GM23338 (cell line): Measurements from ENCODE around the gene NPHP1. TPM values are rescaled to one million over a fixed set of nuclear protein-coding genes. Genes with fewer than 3 reads are reported as not detected.

Source experiments
- ATAC-seq: fragments of 200-7000 bp; cut with Tn5 transposase; 3 replicates; pipeline ENCODE4 v1.9.1; 2020
- DNase-seq: peaks from one replicate; pipeline ENCODE4 v3.0.0-alpha.2; 2015; ENCODE audit warnings: low spot score
- H2AFZ ChIP-seq: fragments of 200-600 bp; sonication (generic); 2 replicates; pipeline ENCODE4 v1.8.0; 2016; ENCODE audit warnings: antibody characterized with exemption, mild to moderate bottlenecking, moderate library complexity
- H3F3A ChIP-seq: fragments of 200-600 bp; sonication (generic); replicated peaks from 2 replicates; pipeline ENCODE4 v1.8.0; 2017; ENCODE audit warnings: antibody characterized with exemption, mixed run types, low read depth
- H3K27ac ChIP-seq: fragments of 200-600 bp; sonication (generic); 2 replicates; pipeline ENCODE4 v1.6.1; 2016; ENCODE audit warnings: low read depth
- H3K27me3 ChIP-seq: fragments of 200-600 bp; sonication (generic); 2 replicates; pipeline ENCODE4 v1.8.0; 2016; ENCODE audit warnings: mild to moderate bottlenecking, mixed run types, moderate library complexity; ENCODE audit not compliant: insufficient read depth
- H3K36me3 ChIP-seq: fragments of 200-600 bp; sonication (generic); 2 replicates; pipeline ENCODE4 v1.8.0; 2016; ENCODE audit warnings: mild to moderate bottlenecking; ENCODE audit not compliant: insufficient read depth
- H3K4me1 ChIP-seq: fragments of 200-600 bp; sonication (generic); 2 replicates; pipeline ENCODE4 v1.8.0; 2016; ENCODE audit warnings: mild to moderate bottlenecking, moderate library complexity; ENCODE audit not compliant: insufficient read depth
- H3K4me2 ChIP-seq: fragments of 200-600 bp; sonication (generic); 2 replicates; pipeline ENCODE4 v1.7.1; 2017; ENCODE audit warnings: mixed run types
- H3K4me3 ChIP-seq: fragments of 200-600 bp; sonication (generic); 2 replicates; pipeline ENCODE4 v1.6.1; 2016; ENCODE audit warnings: mixed run types
- H3K79me2 ChIP-seq: fragments of 200-600 bp; sonication (generic); replicated peaks from 2 replicates; pipeline ENCODE4 v1.8.0; 2017; ENCODE audit warnings: mild to moderate bottlenecking; ENCODE audit not compliant: insufficient read depth
- H3K9me2 ChIP-seq: fragments of 200-600 bp; sonication (generic); 2 replicates; pipeline ENCODE4 v1.8.0; 2017; ENCODE audit not compliant: insufficient read depth
- H4K20me1 ChIP-seq: fragments of 200-600 bp; sonication (generic); replicated peaks from 2 replicates; pipeline ENCODE4 v1.8.0; 2017; ENCODE audit warnings: mild to moderate bottlenecking; ENCODE audit not compliant: insufficient read depth
- H3K27ac Mint-ChIP-seq: 2 replicates; pipeline ENCODE4 v1.8.0; 2020; ENCODE audit warnings: inconsistent platforms, mild to moderate bottlenecking, moderate library complexity, mixed read lengths
- H3K27me3 Mint-ChIP-seq: 3 replicates; pipeline ENCODE4 v1.8.0; 2022; ENCODE audit warnings: low read depth, mild to moderate bottlenecking, moderate library complexity, mixed read lengths, inconsistent platforms; ENCODE audit not compliant: insufficient read depth, poor library complexity
- H3K36me3 Mint-ChIP-seq: 3 replicates; pipeline ENCODE4 v1.8.0; 2021; ENCODE audit warnings: low read depth, mild to moderate bottlenecking, inconsistent platforms, moderate library complexity, mixed read lengths
- H3K4me1 Mint-ChIP-seq: 3 replicates; pipeline ENCODE4 v1.8.0; 2020; ENCODE audit warnings: mild to moderate bottlenecking, inconsistent platforms, mixed read lengths
- H3K4me3 Mint-ChIP-seq: 3 replicates; pipeline ENCODE4 v1.8.0; 2021; ENCODE audit warnings: moderate library complexity, mild to moderate bottlenecking, inconsistent platforms, mixed read lengths
- H3K9me3 Mint-ChIP-seq: 3 replicates; pipeline ENCODE4 v1.8.0; 2020; ENCODE audit warnings: moderate library complexity, mild to moderate bottlenecking, inconsistent platforms, mixed read lengths
- CREB1 ChIP-seq: fragments of 250-450 bp; sonication (Bioruptor Pico); IDR thresholded peaks from 2 replicates; pipeline ENCODE4 v1.5.0; 2020; ENCODE audit warnings: low read depth, mild to moderate bottlenecking, moderate library complexity
- CTCF ChIP-seq, 2 experiments: fragments of 200-600 bp in 1 of 2; sonication (generic) in 1 of 2; conservative IDR thresholded peaks; 2 replicates each; pipeline versions ENCODE4 v1.5.1 to v1.6.1; 2016 to 2017; ENCODE audit warnings: antibody characterized with exemption in 2 of 2, low read depth in 2 of 2, mild to moderate bottlenecking in 2 of 2, moderate library complexity in 1 of 2
- ETS1 ChIP-seq: IDR thresholded peaks from 2 replicates; pipeline ENCODE4 v1.6.1; 2016; ENCODE audit warnings: antibody characterized with exemption
- EZH2 ChIP-seq: fragments of 200-600 bp; sonication (generic); IDR thresholded peaks from one replicate; pipeline ENCODE4 v1.8.0; 2017; ENCODE audit warnings: antibody characterized with exemption, mild to moderate bottlenecking, low read depth; ENCODE audit not compliant: unreplicated experiment
- EZH2phosphoT487 ChIP-seq: fragments of 200-600 bp; sonication (generic); IDR thresholded peaks from one replicate; pipeline ENCODE4 v1.8.1; 2018; ENCODE audit warnings: antibody characterized with exemption; ENCODE audit not compliant: unreplicated experiment
- JUNB ChIP-seq: IDR thresholded peaks from one replicate; pipeline ENCODE4 v1.6.1; 2016; ENCODE audit warnings: antibody characterized with exemption; ENCODE audit not compliant: unreplicated experiment
- NANOG ChIP-seq: IDR thresholded peaks from 2 replicates; pipeline ENCODE4 v1.6.1; 2016; ENCODE audit warnings: antibody characterized with exemption, borderline replicate concordance
- POLR2AphosphoS5 ChIP-seq: IDR thresholded peaks from 2 replicates; pipeline ENCODE4 v1.6.1; 2016; ENCODE audit warnings: antibody characterized with exemption, low read depth
- REST ChIP-seq: IDR thresholded peaks from one replicate; pipeline ENCODE4 v1.6.1; 2018; ENCODE audit warnings: antibody characterized with exemption; ENCODE audit not compliant: unreplicated experiment
- STAT1 ChIP-seq: IDR thresholded peaks from one replicate; pipeline ENCODE4 v1.6.1; 2016; ENCODE audit warnings: antibody characterized with exemption; ENCODE audit not compliant: unreplicated experiment
- ZNF114 ChIP-seq: fragments of 250-450 bp; sonication (Bioruptor Pico); IDR thresholded peaks from 2 replicates; pipeline ENCODE4 v1.5.0; 2020; ENCODE audit warnings: mild to moderate bottlenecking, moderate library complexity
- ZNF331 ChIP-seq: fragments of 250-450 bp; sonication (Bioruptor Pico); IDR thresholded peaks from 2 replicates; pipeline ENCODE4 v1.5.0; 2020; ENCODE audit warnings: low read depth, mild to moderate bottlenecking, moderate library complexity
- ZNF462 ChIP-seq: fragments of 250-450 bp; sonication (Bioruptor Pico); IDR thresholded peaks from 2 replicates; pipeline ENCODE4 v1.5.0; 2020; ENCODE audit warnings: mild to moderate bottlenecking, moderate library complexity
- polyA plus RNA-seq: library from polyadenylated mRNA; unstranded; fragments of >200 nt; fragmentation: Nextera tagmentation; extraction: Ambion mirVana; gene quantifications from 2 replicates; pipeline ENCODE4 v1.2.1, GENCODE V29; 2016
- total RNA-seq: library from RNA; depleted of rRNA; stranded (reverse); fragments of >200 nt; shearing (Covaris generic); gene quantifications from 2 replicates; pipeline ENCODE4 v1.2.3, GENCODE V29; 2014

Gene NPHP1
- total and polyA plus RNA-seq, 2 experiments from 2014 or later: 4.6 to 10.0 TPM

- Mint-ChIP-seq H3K9me3 (no peaks in the 10 kb centered on the region), H3K4me3 (no peak overlapping the region), H3K4me1 (peaks cover 24% of the 10 kb centered on the region), H3K27ac (peak overlapping the region; percentile 11; the same call in 1 of the 2 replicates), H3K27me3 (no peaks in the 10 kb centered on the region), H3K36me3 (no peaks in the 10 kb centered on the region)
- Histone ChIP-seq H3K79me2 (no peaks in the 10 kb centered on the region), H3K27ac (no peak overlapping the region), H3K36me3 (no peaks in the 10 kb centered on the region), H3K4me2 (peak overlapping the region; percentile 33; the same call in 1 of the 2 replicates), H3F3A (no peaks in the 10 kb centered on the region), H3K4me3 (no peak overlapping the region), H4K20me1 (no peaks in the 10 kb centered on the region), H3K9me2 (no peaks in the 10 kb centered on the region), H2AFZ (peak overlapping the region; percentile 35; the same call in 1 of the 2 replicates), H3K27me3 (no peaks in the 10 kb centered on the region), H3K4me1 (peaks cover 14% of the 10 kb centered on the region)
- no peak for TF ChIP-seq ETS1
- no peak for TF ChIP-seq ZNF462 (CRISPR knock-in tag)
- no peak for TF ChIP-seq CTCF (conservative IDR thresholded peaks at IDR 0.05; ENCODE audit: low read depth in 2 of 2)
- no peak for TF ChIP-seq ZNF331 (CRISPR knock-in tag)
- TF ChIP-seq EZH2phosphoT487: no peak
- no peak for TF ChIP-seq ZNF114 (CRISPR knock-in tag)
- no peak for TF ChIP-seq JUNB
- TF ChIP-seq EZH2: no peak
- no peak for TF ChIP-seq STAT1
- no peak for TF ChIP-seq POLR2AphosphoS5
- TF ChIP-seq CREB1 (CRISPR knock-in tag): no peak
- no peak for TF ChIP-seq REST
- TF ChIP-seq NANOG: no peak
- ATAC-seq: no peak
- DNase-seq: peak; percentile 19
Observed at GRCh38 chr2:110166266-110166665, 38.5 kb downstream of the NPHP1 start.
